Iris pigment epithelial cell (primary cell): ENCODE measurements around the gene PARD3.
"Not testable (repeated sequence)": the region's sequence is repeated elsewhere in the genome, so short reads cannot be mapped to it uniquely, and the experiment has no call there.

Experiments used
- DNase-seq: peaks from one replicate; pipeline ENCODE4 v3.0.0-alpha.2; 2011; ENCODE audit warnings: low read depth

Gene PARD3

DNA sequence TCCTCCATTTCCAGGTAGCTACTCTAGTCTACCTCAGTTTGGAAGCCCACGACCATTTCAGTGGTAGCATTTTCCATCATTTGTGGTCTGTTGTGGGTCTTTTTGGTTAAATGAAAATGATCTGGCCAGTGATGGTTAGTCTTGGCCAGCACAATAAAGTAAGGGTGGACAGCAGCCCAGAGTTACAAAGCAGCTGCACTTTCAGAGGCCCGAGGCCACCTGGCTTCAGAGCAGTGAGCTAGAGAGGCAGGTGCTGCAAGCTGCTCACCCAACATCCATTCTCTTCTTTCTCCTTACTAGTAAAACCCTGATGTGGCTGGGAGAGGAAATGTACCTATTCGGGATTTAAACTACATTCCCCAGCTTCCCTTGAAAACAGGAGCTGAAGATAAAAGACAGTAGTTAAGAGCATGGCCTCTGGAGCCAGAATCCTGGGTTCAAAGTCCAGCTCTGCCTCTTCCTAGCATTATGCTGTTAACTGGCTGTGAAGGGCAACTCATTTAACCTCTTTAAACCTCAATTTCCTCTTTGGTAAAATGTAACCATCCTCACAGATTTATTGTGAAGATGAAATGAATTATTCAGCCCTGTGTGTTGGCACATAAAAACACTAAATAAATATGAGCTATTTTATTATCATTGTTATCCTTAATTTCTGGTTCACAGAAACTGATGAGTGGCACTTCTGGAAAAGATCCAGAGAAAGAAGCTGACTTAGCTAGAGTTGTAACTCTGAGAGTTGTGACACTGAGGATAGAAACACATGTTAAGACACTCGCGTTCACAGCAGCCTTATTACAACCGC, 517.4 kb downstream of the PARD3 start:
- no peak for DNase-seq

DNA sequence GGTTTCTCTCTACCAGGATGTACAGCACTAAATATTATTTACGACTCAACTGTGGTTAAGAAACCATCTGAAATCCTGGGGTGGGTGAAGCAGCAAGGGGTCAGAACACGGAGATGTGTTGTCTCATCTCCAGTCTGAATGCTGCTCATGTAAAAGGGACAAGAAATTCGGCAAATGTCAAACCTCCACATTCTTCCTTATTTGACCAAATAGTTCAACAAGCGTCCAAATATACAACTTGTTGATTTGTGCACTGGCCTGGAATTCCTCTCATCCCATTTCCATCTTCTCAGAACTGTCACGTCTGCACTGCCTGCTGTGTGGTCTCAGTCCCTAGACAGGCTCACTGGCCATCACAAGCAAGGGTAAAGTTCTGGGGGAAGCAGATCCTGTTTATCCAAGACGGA, 520.0 kb downstream of the PARD3 start:
- peak; percentile 78 for DNase-seq

DNA sequence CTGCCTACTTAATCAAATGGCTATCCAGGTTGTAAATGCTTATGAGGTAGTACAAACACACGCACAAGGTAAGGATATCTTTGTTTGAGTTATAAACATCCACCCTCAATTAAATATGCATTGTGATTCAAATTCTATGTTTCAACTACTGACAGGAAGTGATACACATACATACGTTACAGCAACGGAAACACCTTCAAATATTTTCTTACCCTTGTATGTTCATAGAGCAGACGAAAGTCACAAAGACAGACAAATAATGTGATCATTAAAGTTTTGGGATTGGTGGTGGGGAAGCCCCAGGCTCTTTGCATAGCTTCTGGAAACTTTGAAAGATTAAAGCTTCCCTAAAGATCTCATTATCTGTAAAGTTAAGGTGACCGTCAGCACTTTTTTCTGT, 521.0 kb downstream of the PARD3 start:
- DNase-seq: no peak

DNA sequence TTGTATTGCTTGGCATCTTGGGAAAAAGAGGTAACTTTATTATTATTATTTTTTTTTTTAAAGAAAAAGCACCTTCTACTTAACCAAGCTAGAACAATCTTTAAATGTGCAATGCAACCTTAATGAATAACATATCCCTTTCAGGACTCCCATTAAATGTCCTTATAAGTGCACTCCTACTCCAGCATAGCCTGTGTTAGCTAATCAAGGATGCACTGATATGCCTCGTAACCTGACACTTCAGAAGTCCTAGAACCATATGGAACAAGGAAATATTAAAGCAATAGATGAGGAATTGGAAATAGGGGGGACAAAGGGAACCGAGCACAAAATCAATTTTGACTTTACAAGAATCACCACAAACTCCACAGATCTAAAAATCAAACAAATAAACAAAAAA, 522.4 kb downstream of the PARD3 start:
- no peak for DNase-seq

DNA sequence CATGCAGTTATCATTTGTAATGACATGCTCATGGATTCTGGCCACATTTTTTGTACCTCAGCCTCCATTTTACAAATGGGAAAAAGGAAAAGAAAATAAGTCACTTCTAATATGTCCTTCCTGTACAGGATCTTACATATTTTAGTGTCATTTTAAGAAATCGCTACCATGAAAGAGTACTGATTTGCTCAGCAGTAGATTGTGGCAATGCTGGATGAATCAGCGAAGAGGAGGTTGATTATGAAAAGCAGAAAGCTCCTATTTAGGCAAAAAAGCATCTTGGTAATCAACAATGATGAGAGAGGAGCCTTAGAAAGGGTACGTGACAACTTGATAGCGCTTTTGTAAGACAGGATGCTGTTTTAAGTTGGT, 522.9 kb downstream of the PARD3 start:
- no peak for DNase-seq

DNA sequence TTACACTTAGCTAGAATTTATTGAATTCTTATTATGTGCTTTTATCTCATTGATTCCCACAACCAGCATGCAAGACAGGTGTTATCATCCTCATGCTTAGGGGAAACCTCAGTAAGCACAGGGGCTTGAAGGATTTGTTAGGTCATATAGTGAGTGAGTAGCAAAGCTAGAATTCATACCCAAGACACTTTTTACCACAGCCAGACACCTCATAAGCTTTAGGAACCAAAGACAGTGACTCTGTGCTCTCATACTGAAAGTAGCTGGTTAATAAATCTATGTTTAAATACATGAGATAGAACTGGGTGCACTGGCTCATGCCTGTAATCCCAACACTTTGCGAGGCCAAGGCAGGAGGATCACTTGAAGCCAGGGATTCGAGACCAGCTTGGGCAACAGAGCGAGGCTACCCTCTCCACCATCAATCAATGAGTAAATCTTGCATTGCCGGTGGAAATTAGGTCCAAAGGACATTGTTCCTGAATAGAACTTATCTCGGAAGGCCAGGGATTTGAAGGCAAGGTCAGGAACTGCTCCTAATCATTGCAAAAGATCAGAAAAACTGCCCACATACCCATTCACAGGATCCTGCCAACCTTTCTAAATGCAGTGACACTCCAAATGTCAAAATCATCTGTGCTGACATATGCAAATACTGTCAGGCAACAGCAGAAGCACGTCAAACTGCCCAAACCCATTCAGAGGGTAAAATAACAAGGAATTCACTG, 523.5 kb downstream of the PARD3 start:
- DNase-seq: no peak

DNA sequence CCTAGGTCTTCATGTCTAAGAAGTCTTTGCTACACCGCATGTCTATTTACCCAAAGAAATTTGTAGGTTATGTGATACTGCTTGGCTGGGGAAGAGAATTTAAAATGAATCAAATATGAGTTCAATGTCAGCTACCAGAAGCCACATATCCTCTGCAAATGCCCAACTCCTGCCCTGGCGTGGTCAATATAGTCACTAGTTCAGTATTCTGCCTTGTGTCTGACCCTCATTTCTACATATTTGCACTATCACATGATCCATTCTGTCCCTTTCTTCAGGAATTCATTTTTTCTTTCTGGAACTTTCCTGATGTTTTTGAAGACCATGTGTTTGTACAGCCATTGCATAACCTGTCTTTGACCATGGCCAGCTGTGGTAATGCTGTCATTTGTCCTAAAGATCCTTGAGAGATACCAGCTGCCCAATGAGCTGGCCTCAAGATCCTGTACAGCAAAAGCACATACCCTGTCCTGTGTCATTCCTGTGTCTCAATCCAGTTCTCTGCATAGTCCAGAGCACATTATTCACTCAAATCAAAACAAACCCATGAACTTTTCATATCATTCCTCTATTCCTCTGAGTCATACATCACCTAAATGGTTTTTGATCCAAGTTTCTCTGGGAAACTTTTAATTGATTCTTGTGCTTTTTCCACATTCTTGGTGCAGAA, 524.5 kb downstream of the PARD3 start:
- DNase-seq: peak; percentile 86

DNA sequence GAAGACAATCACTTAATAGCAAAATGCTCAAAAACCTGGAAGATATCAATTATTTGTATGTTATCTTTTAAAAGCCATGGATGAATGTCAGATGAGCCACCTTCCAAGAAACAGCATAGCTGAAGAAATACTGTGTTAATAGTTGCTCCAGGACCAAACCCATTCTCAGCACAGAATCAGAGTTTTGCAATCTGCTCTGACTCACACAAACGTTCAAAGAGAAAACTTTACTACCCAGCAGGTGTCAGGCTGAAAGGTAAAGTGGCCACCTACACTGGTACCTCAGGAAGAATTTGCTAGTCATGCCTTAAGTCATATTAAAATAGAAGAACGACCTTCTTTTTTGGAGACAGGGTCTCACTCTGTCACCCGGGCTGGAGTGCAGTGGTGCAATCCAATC, 526.5 kb downstream of the PARD3 start:
- peak; percentile 70 for DNase-seq

DNA sequence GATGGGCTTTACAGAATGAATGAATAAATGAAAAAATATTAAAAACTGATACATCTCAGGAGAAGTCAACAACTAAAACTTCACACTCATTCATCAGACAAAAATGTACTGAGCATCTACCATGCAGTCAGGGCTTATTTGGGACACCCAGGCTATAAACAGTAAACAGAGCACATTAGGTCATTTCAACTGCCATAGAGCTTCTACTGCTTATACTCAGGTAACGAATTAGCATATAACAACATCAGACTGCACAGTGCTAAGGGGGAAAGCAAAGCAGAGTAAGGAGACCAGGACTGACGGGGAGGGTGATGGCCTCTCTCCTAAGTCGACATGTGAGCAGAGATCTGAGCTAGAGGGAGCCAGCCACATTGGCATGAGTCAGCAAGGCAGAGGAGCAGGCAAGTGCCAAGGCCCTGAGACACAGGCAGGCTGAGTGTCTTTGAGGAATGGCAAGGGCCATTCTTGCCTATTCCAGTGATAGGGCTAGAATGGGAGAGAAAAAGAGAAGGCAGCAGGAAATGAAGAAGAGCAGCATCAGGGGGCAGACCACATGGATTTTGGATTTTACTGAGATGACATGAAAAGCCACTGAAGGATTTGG, 528.9 kb downstream of the PARD3 start:
- peak; percentile 54 for DNase-seq

DNA sequence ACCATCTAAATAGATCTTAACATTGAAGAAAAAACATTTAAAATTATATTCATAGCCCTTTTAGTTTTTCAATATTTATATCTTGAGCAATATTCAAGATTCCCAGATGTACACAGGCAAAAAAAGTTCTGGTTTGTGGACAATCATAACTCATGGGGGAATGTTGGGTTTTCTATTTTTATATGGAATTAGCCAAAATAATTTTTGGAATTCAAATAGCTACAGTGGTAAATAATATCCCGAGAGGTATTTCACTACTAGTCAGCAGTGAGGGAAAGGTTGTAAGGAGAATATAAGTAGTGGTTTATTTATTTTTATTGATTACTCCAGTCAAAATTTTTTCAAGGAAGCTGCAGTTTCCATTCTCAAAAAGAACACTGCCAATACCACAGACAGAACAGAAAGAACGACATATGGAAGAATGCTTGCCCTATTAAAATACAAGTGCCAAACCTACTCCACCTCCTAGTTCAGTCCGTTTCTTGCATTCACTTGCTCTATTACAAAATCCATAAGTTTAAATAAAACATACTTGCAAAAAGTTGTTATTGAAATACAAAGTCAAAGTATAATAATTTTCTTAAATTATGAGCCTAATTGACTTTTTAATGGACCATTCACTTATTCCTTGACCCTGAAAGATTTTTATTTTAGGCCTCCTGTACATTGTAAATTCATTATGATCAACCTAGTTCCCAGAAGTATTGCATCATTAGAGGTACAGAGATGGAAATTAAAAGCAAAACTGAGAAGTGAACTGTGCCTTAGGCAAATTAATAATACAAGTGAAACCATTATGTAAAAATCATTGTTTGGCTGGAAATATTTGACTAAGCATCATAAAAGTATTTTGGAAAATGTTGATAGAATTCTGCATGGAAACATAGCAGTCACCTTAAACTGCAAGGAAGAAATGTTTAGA, 533.2 kb downstream of the PARD3 start:
- no peak for DNase-seq

DNA sequence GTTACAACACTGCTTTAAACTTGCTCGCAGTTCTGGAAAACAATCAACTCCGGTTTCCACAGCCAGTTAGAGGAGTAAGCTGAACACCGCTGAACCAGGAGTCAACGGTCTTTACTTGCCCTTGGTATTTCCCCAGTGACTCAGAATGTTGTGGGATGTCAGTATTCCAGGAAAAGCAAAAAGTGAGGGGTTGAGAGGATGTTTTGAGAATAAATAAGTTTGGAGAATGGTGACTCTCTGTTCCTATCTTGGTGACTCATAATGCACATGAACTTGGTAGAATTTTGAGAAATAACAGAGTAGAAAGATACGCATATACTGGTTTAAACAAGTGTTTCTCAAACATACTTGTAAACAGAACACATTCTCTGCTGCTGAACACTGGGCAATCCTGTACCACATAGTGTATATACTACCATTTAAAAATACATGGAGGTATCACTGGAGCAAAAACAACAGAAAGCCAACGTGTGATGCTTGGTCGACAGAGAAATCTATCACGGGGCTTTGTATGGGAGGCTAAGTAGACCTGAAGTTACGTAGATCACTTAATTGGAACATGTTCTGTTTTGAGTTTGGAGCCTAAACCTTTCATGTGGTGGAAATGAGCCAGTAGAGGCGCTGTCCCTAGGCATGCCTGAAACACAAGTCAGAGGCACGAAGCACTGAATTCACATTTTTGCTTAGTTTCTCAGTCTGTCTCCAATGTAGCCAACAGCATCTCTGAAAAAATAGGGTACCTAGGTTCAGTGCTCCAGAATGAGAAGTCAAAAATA, 534.3 kb downstream of the PARD3 start:
- peak; percentile 98 for DNase-seq

DNA sequence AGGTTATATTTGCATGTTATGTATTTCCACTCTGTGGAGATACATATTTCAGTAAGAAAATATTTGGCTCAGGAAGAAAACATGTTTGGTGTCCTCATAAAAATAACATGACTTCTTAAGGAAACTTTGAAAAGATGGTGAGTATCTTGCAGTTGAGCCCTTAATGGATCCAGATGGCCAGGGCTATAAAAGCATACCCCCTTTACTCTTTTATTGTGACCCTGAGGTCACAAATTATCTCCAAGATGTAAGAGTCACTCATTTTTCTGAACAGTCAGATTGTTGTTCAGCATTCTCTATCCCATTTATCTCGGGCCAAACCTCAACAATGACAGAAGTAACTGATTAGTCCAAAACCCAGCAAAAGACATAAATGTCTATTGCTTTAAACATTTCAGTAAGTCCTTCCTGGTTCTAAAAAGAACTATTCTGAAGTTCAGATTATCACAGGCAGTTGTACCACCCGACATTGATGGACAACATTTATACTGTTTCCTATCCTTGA, 539.4 kb downstream of the PARD3 start:
- no peak for DNase-seq

DNA sequence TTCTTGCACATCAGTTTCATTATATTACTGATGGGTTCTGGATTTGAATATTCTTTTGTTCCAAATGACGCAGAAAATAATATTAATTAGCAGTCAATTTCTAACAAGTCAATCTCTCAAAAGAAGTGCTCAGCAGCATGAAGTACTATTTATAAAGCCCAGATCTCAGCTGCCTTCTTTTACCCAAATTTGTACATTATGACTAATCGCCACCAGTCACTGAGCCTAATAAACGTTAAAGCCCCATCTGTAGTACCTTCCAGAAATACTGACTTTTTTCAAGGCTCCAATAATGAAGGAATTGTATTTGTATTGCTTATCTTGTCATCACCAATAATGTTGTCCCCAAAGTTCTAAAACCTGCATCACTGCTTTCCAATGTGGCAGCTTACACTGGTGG, 540.2 kb downstream of the PARD3 start:
- DNase-seq: no peak

DNA sequence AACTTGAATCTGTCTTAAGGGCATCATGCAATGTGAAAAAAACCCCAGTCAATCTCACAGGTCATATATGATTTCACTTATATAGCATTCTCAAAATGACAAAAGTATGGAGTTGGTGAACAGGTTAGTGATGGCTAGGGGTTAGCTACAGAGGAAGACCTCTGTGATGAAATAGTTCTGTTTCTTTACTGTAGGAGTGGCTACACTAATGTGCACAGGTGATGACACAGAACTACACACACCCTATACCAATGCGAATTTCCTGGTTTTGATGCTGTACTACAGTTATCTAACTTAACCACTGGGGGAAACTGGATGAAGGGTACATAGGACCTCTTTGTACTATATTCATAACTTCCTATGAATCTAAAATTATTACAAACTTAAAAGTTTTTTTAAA, 541.8 kb downstream of the PARD3 start:
- no peak for DNase-seq

DNA sequence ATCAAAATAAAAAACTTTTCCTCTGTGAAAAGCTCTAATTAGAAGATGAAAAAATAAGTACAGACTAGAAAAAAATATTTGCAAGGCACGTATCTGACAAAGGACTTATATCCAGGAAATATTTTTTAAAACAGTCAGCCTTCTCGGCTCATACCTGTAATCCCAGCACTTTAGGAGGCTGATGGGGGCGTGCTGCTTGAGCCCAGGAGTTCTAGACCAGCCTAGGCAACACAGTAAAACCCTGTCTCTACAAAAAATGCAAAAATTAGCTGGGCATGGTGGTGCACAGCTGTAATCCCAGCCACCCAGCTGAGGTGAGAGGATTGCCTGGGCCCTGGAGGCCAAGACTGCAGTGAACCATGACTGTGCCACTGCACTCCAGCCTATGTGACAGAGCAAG, 542.8 kb downstream of the PARD3 start:
- no peak for DNase-seq

DNA sequence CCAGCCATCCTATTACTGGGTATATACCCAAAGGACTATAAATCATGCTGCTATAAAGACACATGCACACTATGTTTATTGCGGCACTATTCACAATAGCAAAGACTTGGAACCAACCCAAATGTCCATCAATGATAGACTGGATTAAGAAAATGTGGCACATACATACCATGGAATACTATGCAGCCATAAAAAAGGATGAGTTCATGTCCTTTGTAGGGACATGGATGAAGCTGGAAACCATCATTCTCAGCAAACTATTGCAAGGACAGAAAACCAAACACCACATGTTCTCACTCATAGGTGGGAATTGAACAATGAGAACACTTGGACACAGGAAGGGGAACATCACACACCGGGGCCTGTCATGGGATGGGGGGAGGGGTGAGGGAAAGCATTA, 546.7 kb downstream of the PARD3 start:
- DNase-seq: not testable (repeated sequence)

DNA sequence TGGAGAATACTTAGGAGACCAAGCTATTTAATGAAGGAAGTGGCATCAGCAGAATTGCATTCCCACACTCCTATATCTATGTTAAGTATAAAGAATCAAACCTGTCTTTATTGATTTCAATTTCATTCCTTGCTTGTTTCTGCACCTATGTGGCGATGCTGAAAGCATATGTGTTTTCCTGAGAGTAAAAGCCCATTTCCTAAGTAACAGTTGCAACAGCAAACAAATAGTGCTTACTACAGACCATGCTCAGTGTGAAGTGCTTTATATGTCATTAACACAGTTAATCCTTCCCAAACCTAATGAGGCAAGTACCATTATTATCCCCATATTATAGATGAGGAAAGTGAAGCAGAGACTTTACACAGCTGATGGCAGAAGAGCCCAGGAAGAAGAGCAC, 552.1 kb downstream of the PARD3 start:
- DNase-seq: peak; percentile 9

DNA sequence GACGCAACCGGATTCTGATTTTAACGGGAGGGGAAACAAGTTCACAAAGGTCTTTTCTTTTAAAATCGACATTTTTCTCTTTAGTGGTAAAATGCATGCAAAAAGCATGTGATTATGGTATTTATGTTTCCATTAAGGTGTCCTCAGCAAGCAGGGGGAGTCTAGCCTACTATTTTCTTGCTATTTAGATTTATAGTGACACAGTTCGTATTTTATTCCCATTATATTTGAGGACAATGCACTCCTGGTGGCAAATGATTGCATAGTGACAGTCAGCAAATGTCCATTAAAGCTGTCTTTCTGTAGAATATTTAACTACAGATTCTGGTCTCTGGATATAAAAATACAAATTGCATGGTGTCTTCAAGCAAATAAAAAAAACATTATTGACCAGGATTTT, 554.2 kb downstream of the PARD3 start:
- no peak for DNase-seq

DNA sequence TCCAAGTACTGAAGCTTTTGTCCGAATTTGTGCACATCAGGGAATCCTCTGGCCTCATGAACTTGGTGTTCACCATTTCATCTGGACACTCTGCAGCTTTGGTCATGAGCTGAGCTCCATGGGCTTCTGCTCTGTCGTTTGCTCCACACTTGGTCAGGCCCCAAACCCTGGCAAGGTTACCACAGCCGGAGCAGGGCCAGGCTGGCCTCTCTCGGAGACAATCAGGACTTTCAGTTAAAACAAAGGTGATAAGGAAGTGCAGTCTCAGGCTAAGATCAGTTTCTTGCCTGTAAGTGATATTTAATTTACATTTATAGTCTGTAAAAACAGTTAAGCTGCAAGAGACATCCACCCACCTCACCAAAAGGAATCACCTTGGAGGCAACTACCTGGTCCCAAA, 558.9 kb downstream of the PARD3 start:
- no peak for DNase-seq

DNA sequence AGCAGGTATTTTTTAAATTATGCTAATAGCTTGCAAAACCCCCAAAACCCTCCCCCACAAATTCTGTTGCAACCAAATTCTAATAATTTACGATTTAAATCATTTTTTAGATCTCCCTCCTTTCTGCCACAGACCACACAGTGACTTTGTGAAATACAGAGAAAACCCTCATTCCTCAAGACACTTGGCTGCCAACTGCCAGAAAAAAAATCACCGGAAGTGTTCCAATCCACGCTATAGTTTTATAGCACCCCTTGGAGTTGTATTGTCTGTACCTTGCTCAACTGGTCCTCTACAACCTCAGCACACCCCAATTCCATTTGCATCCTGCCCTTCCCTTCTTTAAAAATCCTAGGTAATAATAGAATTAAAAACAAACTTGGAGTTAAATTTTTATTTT, 560.1 kb downstream of the PARD3 start:
- no peak for DNase-seq

DNA sequence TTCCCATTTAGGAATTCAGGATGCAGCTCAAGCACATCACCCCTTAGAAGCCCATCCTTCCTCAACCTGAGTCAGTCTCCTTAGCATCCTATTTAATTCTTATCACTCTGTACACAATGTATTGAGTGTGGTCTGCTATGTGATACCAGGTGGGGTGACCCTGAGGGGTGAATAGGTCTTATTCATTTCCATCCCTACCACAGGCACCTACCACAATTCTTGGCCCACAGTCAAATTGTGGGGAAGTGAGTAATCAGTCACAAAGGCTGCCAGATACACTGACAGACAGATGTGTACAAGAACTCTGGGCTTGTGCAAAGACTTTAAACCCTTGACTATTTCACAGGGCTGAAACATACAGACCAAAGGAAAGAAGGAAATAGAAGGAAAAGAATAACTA, 560.5 kb downstream of the PARD3 start:
- peak; percentile 86 for DNase-seq
